Bronchial epithelial cell (primary cell): ENCODE results near the gene ZNF585A. TPM values are rescaled to one million over a fixed set of nuclear protein-coding genes. Genes with fewer than 3 reads are reported as not detected.
"Not testable (repeated sequence)": the region's sequence is repeated elsewhere in the genome, so short reads cannot be mapped to it uniquely, and the experiment has no call there.

Source experiments
- DNase-seq: peaks from one replicate; pipeline ENCODE4 v3.0.0-alpha.2; 2010; ENCODE audit warnings: low read depth
- FAIRE-seq: peaks from 2 replicates; lab custom pipeline; 2011; peaks lifted over from hg19 to GRCh38; lab: Jason Lieb, UNC
- H3K27me3 ChIP-seq: 2 replicates; pipeline ENCODE4 v1.5.1; 2011; ENCODE audit warnings: low read length; ENCODE audit not compliant: control insufficient read depth, insufficient read depth
- H3K36me3 ChIP-seq: 2 replicates; pipeline ENCODE4 v1.5.1; 2011; ENCODE audit warnings: low read length; ENCODE audit not compliant: control insufficient read depth, insufficient read depth
- H3K4me3 ChIP-seq: 2 replicates; pipeline ENCODE4 v1.5.1; 2011; ENCODE audit warnings: mild to moderate bottlenecking, low read depth, low read length, control low read depth
- CTCF ChIP-seq: IDR thresholded peaks from 2 replicates; pipeline ENCODE4 v1.5.1; 2011; ENCODE audit warnings: mild to moderate bottlenecking, moderate library complexity, low read length, control low read depth, inconsistent platforms; ENCODE audit not compliant: insufficient read depth, severe bottlenecking
- total RNA-seq: library from RNA; depleted of rRNA; stranded (reverse); fragments of >200 nt; gene quantifications from 2 replicates; pipeline ENCODE4 v1.2.1, GENCODE V29; 2014

ZNF585A gene
- total RNA-seq, 1 donor from 2014 or later, result 8.4 TPM

GRCh38 chr19:37148214-37148613 lies 24.3 kb downstream of the ZNF585A start:
- FAIRE-seq, result no peak

GRCh38 chr19:37136111-37136510 lies 36.4 kb downstream of the ZNF585A start:
- FAIRE-seq (no peak), DNase-seq (no peak)
- no peaks in the 10 kb centered on the region for H3K27me3 ChIP-seq
- no peaks in the 10 kb centered on the region for H3K36me3 ChIP-seq
- TF ChIP-seq CTCF, result no peak
- H3K4me3 ChIP-seq, result no peak overlapping the region

More at GRCh38 chr19:37148214-37148613, 24.3 kb downstream of the ZNF585A start:
- H3K4me3 ChIP-seq, result no peak overlapping the region
- H3K36me3 ChIP-seq, result no peaks in the 10 kb centered on the region
- TF ChIP-seq CTCF, result no peak
- H3K27me3 ChIP-seq, result no peaks in the 10 kb centered on the region
- DNase-seq, result no peak

- DNase-seq (no peak), FAIRE-seq (no peak)
- TF ChIP-seq CTCF, result no peak
- H3K4me3 ChIP-seq, result no peak overlapping the region
- no peaks in the 10 kb centered on the region for H3K36me3 ChIP-seq
- H3K27me3 ChIP-seq, result no peaks in the 10 kb centered on the region
These were observed 43.7 kb downstream of the ZNF585A start for GRCh38 chr19:37128821-37129177.

- Histone ChIP-seq H3K27me3 (no peaks in the 10 kb centered on the region), H3K36me3 (no peaks in the 10 kb centered on the region), H3K4me3 (no peak overlapping the region)
- no peak for FAIRE-seq
- no peak for DNase-seq
- TF ChIP-seq CTCF, result no peak
These were observed 44.3 kb downstream of the ZNF585A start for GRCh38 chr19:37127999-37128820.

GRCh38 chr19:37122093-37122492 lies 50.4 kb downstream of the ZNF585A start:
- not testable (repeated sequence) for FAIRE-seq, H3K36me3 ChIP-seq, H3K4me3 ChIP-seq, DNase-seq, H3K27me3 ChIP-seq

GRCh38 chr19:37114001-37114400 lies 58.5 kb downstream of the ZNF585A start:
- no peak overlapping the region for H3K4me3 ChIP-seq
- no peaks in the 10 kb centered on the region for H3K36me3 ChIP-seq
- no peak for TF ChIP-seq CTCF
- DNase-seq (no peak), FAIRE-seq (no peak)
- H3K27me3 ChIP-seq, result no peaks in the 10 kb centered on the region
